HG03439 (cell line): ENCODE measurements around the gene KCNK18.
"Not testable (repeated sequence)": the region's sequence is repeated elsewhere in the genome, so short reads cannot be mapped to it uniquely, and the experiment has no call there.

Experiments used
- ATAC-seq: cut with Tn5 transposase; IDR thresholded peaks from one replicate; pipeline ENCODE4 v1.9.1; 2021; ENCODE audit warnings: mild to moderate bottlenecking, moderate library complexity; ENCODE audit not compliant: unreplicated experiment

Gene KCNK18

GRCh38 chr10:117221156-117221711, 23.9 kb downstream of the KCNK18 start:
- no peak for ATAC-seq

- ATAC-seq: no peak
Measured at GRCh38 chr10:117222552-117222951, 25.3 kb downstream of the KCNK18 start.

- ATAC-seq: no peak
Measured at GRCh38 chr10:117222976-117223692, 25.8 kb downstream of the KCNK18 start.

GRCh38 chr10:117223693-117224430, 26.6 kb downstream of the KCNK18 start:
- ATAC-seq: no peak

- ATAC-seq: no peak
Measured at GRCh38 chr10:117224881-117225280, 27.6 kb downstream of the KCNK18 start.

- ATAC-seq: no peak
Measured at GRCh38 chr10:117226813-117227451, 29.6 kb downstream of the KCNK18 start.

- ATAC-seq: no peak
Measured at GRCh38 chr10:117228210-117228609, 30.9 kb downstream of the KCNK18 start.

GRCh38 chr10:117230107-117230506, 32.8 kb downstream of the KCNK18 start:
- not testable (repeated sequence) for ATAC-seq

- ATAC-seq: no peak
Measured at GRCh38 chr10:117237401-117237991, 40.2 kb downstream of the KCNK18 start.

- no peak for ATAC-seq
Measured at GRCh38 chr10:117239051-117239450, 41.8 kb downstream of the KCNK18 start.

GRCh38 chr10:117239721-117240620, 42.7 kb downstream of the KCNK18 start:
- ATAC-seq: no peak

- ATAC-seq: no peak
Measured at GRCh38 chr10:117240621-117241529, 43.6 kb downstream of the KCNK18 start, which contains the start of gene SLC18A2. SLC18A2 (plus strand) TSS chr10:117241114; CDS start chr10:117241694, 580 bp downstream.

- ATAC-seq: no peak
Measured at GRCh38 chr10:117241541-117242462, 44.5 kb downstream of the KCNK18 start.

GRCh38 chr10:117242463-117242832, 45.2 kb downstream of the KCNK18 start:
- ATAC-seq: no peak

- ATAC-seq: no peak
Measured at GRCh38 chr10:117246997-117247671, 49.8 kb downstream of the KCNK18 start.

- ATAC-seq: no peak
Measured at GRCh38 chr10:117248750-117249465, 51.6 kb downstream of the KCNK18 start.
